IMR-90 (cell line): Measurements from ENCODE around the gene ADGRG1. TPM values are rescaled to one million over a fixed set of nuclear protein-coding genes. Genes with fewer than 3 reads are reported as not detected.
A peak's percentile ranks its signal among the peaks of the same experiment; 100 is the strongest.

Experiments
- ATAC-seq: fragments of 200-7000 bp; cut with Tn5 transposase; 2 replicates; pipeline ENCODE4 v1.9.1; 2020; ENCODE audit warnings: low read depth, mild to moderate bottlenecking, moderate library complexity
- BruUV-seq: library from RNA; stranded (reverse); fragments of 400-500 nt; replicated peaks from 2 replicates; lab custom pipeline; 2021; lab: Mats Ljungman, UMichigan
- CTCF ChIA-PET: fragments of 300-600 bp; formaldehyde crosslinking; extraction: SDS; loops from one replicate; lab custom pipeline; 2021; ENCODE audit warnings: antibody characterized with exemption; lab: Yijun Ruan, JAX
- POLR2A ChIA-PET: fragments of 300-600 bp; sonication (Branson Sonifier 250); formaldehyde crosslinking; loops from one replicate; lab custom pipeline; 2022; ENCODE audit warnings: antibody characterized with exemption; ENCODE audit not compliant: unreplicated experiment; lab: Charles Lee
- DNase-seq: peaks from one replicate; pipeline ENCODE4 v3.0.0; 2013
- H2AFZ ChIP-seq: replicated peaks from 2 replicates; pipeline ENCODE3; 2013; ENCODE audit warnings: low read length, mild to moderate bottlenecking; ENCODE audit not compliant: poor library complexity
- H2AK5ac ChIP-seq: 2 replicates; pipeline ENCODE4 v1.6.1; 2013; ENCODE audit warnings: low read depth, low read length, inconsistent platforms
- H2AK9ac ChIP-seq: replicated peaks from 2 replicates; pipeline ENCODE3; 2013; ENCODE audit warnings: mild to moderate bottlenecking, low read depth, low read length, moderate library complexity; ENCODE audit not compliant: poor library complexity
- H2BK120ac ChIP-seq: 2 replicates; pipeline ENCODE4 v1.6.1; 2013; ENCODE audit warnings: low read depth, low read length, inconsistent platforms
- H2BK15ac ChIP-seq: 3 replicates; pipeline ENCODE4 v1.6.1; 2013; ENCODE audit warnings: low read depth, low read length, inconsistent platforms
- H2BK20ac ChIP-seq: 2 replicates; pipeline ENCODE4 v1.6.1; 2013; ENCODE audit warnings: low read depth, mild to moderate bottlenecking, inconsistent platforms, low read length, moderate library complexity
- H2BK5ac ChIP-seq: 2 replicates; pipeline ENCODE4 v1.6.1; 2013; ENCODE audit warnings: mild to moderate bottlenecking, low read depth, low read length, inconsistent platforms; ENCODE audit not compliant: poor library complexity, severe bottlenecking
- H3K14ac ChIP-seq: replicated peaks from 2 replicates; pipeline ENCODE4 v1.6.1; 2013; ENCODE audit warnings: low read depth, low read length, inconsistent platforms
- H3K18ac ChIP-seq: 2 replicates; pipeline ENCODE4 v1.6.1; 2013; ENCODE audit warnings: low read depth, low read length, control low read depth
- H3K23ac ChIP-seq: 2 replicates; pipeline ENCODE4 v1.6.1; 2013; ENCODE audit warnings: low read depth, low read length, inconsistent platforms
- H3K27ac ChIP-seq: 2 replicates; pipeline ENCODE4 v1.5.1; 2013; ENCODE audit warnings: mild to moderate bottlenecking, control low read depth, low read length; ENCODE audit not compliant: insufficient read depth
- H3K27me3 ChIP-seq: 2 replicates; pipeline ENCODE4 v1.6.1; 2013; ENCODE audit warnings: low read length; ENCODE audit not compliant: control insufficient read depth, insufficient read depth
- H3K36me3 ChIP-seq: 2 replicates; pipeline ENCODE4 v1.6.1; 2013; ENCODE audit warnings: low read length, mixed read lengths; ENCODE audit not compliant: control insufficient read depth, insufficient read depth
- H3K4ac ChIP-seq: 2 replicates; pipeline ENCODE4 v1.6.1; 2013; ENCODE audit warnings: low read depth, low read length, inconsistent platforms
- H3K4me1 ChIP-seq: 2 replicates; pipeline ENCODE4 v1.6.1; 2013; ENCODE audit warnings: low read length, mixed read lengths; ENCODE audit not compliant: control insufficient read depth, insufficient read depth
- H3K4me2 ChIP-seq: 2 replicates; pipeline ENCODE4 v1.6.1; 2013; ENCODE audit warnings: low read depth, mild to moderate bottlenecking, control low read depth, low read length, moderate library complexity
- H3K4me3 ChIP-seq: 2 replicates; pipeline ENCODE4 v1.5.1; 2013; ENCODE audit warnings: low read depth, mild to moderate bottlenecking, control low read depth, low read length, moderate library complexity; ENCODE audit not compliant: insufficient read depth
- H3K56ac ChIP-seq: 2 replicates; pipeline ENCODE4 v1.6.1; 2013; ENCODE audit warnings: low read length, inconsistent platforms; ENCODE audit not compliant: insufficient read depth; ENCODE audit errors: extremely low read depth
- H3K79me1 ChIP-seq, 2 experiments: 2 replicates each; pipeline ENCODE4 v1.6.1; 2013; ENCODE audit warnings: low read length in 2 of 2, inconsistent platforms in 1 of 2, low read depth in 1 of 2
- H3K9ac ChIP-seq: 2 replicates; pipeline ENCODE4 v1.6.1; 2013; ENCODE audit warnings: low read depth, low read length, control low read depth
- H3K9me1 ChIP-seq: 2 replicates; pipeline ENCODE4 v1.6.1; 2013; ENCODE audit warnings: low read length, inconsistent platforms; ENCODE audit not compliant: insufficient read depth
- H3K9me3 ChIP-seq: 2 replicates; pipeline ENCODE4 v1.6.1; 2013; ENCODE audit warnings: low read length; ENCODE audit not compliant: control insufficient read depth, insufficient read depth
- H4K20me1 ChIP-seq: 2 replicates; pipeline ENCODE4 v1.6.1; 2013; ENCODE audit warnings: low read length, inconsistent platforms; ENCODE audit not compliant: insufficient read depth
- H4K5ac ChIP-seq: 2 replicates; pipeline ENCODE4 v1.6.1; 2013; ENCODE audit warnings: mild to moderate bottlenecking, low read depth, low read length, control low read depth
- H4K8ac ChIP-seq, 2 experiments: 2 replicates each; pipeline ENCODE4 v1.6.1; 2013; ENCODE audit warnings: low read depth in 2 of 2, low read length in 2 of 2, control low read depth in 1 of 2, inconsistent platforms in 1 of 2
- H4K91ac ChIP-seq: 2 replicates; pipeline ENCODE4 v1.6.1; 2013; ENCODE audit warnings: low read depth, low read length, inconsistent platforms; ENCODE audit not compliant: insufficient read depth
- CTCF ChIP-seq: conservative IDR thresholded peaks from 2 replicates; pipeline ENCODE4 v1.5.1; 2012; ENCODE audit warnings: mild to moderate bottlenecking, low read depth, low read length, improper control_type of control experiment
- WGBS, 2 experiments: methylation state at CpG; one replicate each; pipeline versions ENCODE4 v1.1.5 to v1.1.7; 2013; ENCODE audit warnings: missing lambda C conversion rate in 2 of 2; ENCODE audit not compliant: insufficient read length in 1 of 2; ENCODE audit errors: extremely low coverage in 2 of 2; 5-methylcytosine and 5-hydroxymethylcytosine counted together
- dilution Hi-C: fragments of 300-500 bp; cut with HindIII; formaldehyde crosslinking; loops from one replicate; pipeline ENCODE4 v1.14.3; 2018; ENCODE audit warnings: low sequenced_read_pairs; ENCODE audit not compliant: unreplicated experiment
- in situ Hi-C: fragments of 300-500 bp; cut with MboI; formaldehyde crosslinking; loops from 3 replicates; pipeline ENCODE4 v1.14.3; 2019; ENCODE audit warnings: low sequenced_read_pairs, inconsistent platforms, mixed read lengths
- intact Hi-C: fragments of 100-400 bp; cut with micrococcal nuclease; formaldehyde crosslinking; loops from 2 replicates; pipeline ENCODE4 v1.10.0; 2022
- polyA plus RNA-seq, 3 experiments: library from polyadenylated mRNA; depleted of rRNA; stranded (reverse); fragments of >200 nt; gene quantifications; 2 replicates each; pipeline ENCODE4 v1.2.3, GENCODE V29; 2012; ENCODE audit warnings: low replicate concordance in 1 of 3
- total RNA-seq: library from RNA; depleted of rRNA; stranded (reverse); fragments of >200 nt; gene quantifications from 2 replicates; pipeline ENCODE4 v1.2.3, GENCODE V29; 2012

Gene ADGRG1
- total and polyA plus RNA-seq, 2 of the 4 experiments (the other 2 are of a cell fraction) = 0.90 to 8.4 TPM

GRCh38 chr16:57651344-57652333 lies 23.2 kb downstream of the ADGRG1 start:
- ChIA-PET CTCF (interaction anchor here (0.6 kb wide), 1 partner anchor 361 kb away, joined by 3 read pairs; no protein-coding TSS in a partner anchor), POLR2A (no interaction called here)
- no peaks in the 10 kb centered on the region; the same call in 1 of the 2 replicates for H3K9me1 ChIP-seq
- H3K9ac ChIP-seq = no peak overlapping the region
- H4K5ac ChIP-seq = no peak overlapping the region
- H2BK5ac ChIP-seq = no peak overlapping the region
- H3K56ac ChIP-seq = no peak overlapping the region
- H4K20me1 ChIP-seq = no peaks in the 10 kb centered on the region
- 90% methylated on average over 2 of the region's 10 CpGs; no CpG with 5 or more reads in 1 of the 2 experiments for WGBS, 2 experiments
- no peak for TF ChIP-seq CTCF
- H2BK20ac ChIP-seq = no peak overlapping the region
- H3K4ac ChIP-seq = no peak overlapping the region
- no peak overlapping the region for H3K23ac ChIP-seq
- no peak overlapping the region for H3K14ac ChIP-seq
- no peak overlapping the region for H3K4me2 ChIP-seq
- dilution Hi-C loops (no loop called here), in situ Hi-C loops (no loop called here), intact Hi-C loops (no loop called here)
- H3K4me1 ChIP-seq = no peaks in the 10 kb centered on the region
- H2BK15ac ChIP-seq = no peak overlapping the region
- no peak overlapping the region for H4K91ac ChIP-seq
- H3K18ac ChIP-seq = no peak overlapping the region
- H3K36me3 ChIP-seq = no peaks in the 10 kb centered on the region
- DNase-seq (no peak), ATAC-seq (no peak)
- H2AK5ac ChIP-seq = no peak overlapping the region
- peak overlapping the region; percentile 55 for H2AK9ac ChIP-seq
- no peak overlapping the region for H2BK120ac ChIP-seq
- no peak overlapping the region for H3K4me3 ChIP-seq
- no peak overlapping the region for H4K8ac ChIP-seq
- H2AFZ ChIP-seq = no peak overlapping the region
- H3K27ac ChIP-seq = no peak overlapping the region
- H3K27me3 ChIP-seq = no peaks in the 10 kb centered on the region; the same call in 1 of the 2 replicates
- H3K79me1 ChIP-seq = no peaks in the 10 kb centered on the region
- no peaks in the 10 kb centered on the region for H3K9me3 ChIP-seq
- BruUV-seq = no TSS peak
